ENCODE measurements around the gene SLC2A1.

Gene SLC2A1

GRCh38 chr1:42999308-42999707 lies 40.6 kb upstream of the SLC2A1 start:
- FAIRE-seq (no peak), DNase-seq (ENCODE audit: insufficient read length, low spot score) (no peak)
- no peak for TF ChIP-seq TAF1 (IDR thresholded peaks at IDR 0.05; ENCODE audit: low read depth, low read length)
- TF ChIP-seq PAX5 (IDR thresholded peaks at IDR 0.05; ENCODE audit: insufficient read depth, low read length, severe bottlenecking): no peak

- FAIRE-seq: no peak
- TF ChIP-seq SPI1 (IDR thresholded peaks at IDR 0.05; ENCODE audit: low read depth, low read length): no peak
- TF ChIP-seq TAF1 (IDR thresholded peaks at IDR 0.05; ENCODE audit: low read depth, low read length): no peak
- no peak for TF ChIP-seq POLR2A (IDR thresholded peaks at IDR 0.05; ENCODE audit: low read depth, low read length)
- TF ChIP-seq POLR2AphosphoS5 (IDR thresholded peaks at IDR 0.05; ENCODE audit: low read depth, low read length): no peak
- no peak for TF ChIP-seq POU2F2 (IDR thresholded peaks at IDR 0.05; ENCODE audit: low read depth, low read length)
- no peak for TF ChIP-seq PAX5 (IDR thresholded peaks at IDR 0.05; ENCODE audit: insufficient read depth, low read length, severe bottlenecking)
Measured at GRCh38 chr1:42998386-42998785, 39.7 kb upstream of the SLC2A1 start.

GRCh38 chr1:42996384-42996970 lies 37.8 kb upstream of the SLC2A1 start:
- no peak for FAIRE-seq
- TF ChIP-seq POLR2AphosphoS5 (IDR thresholded peaks at IDR 0.05; ENCODE audit: low read depth, low read length): no peak
- TF ChIP-seq PAX5 (IDR thresholded peaks at IDR 0.05; ENCODE audit: insufficient read depth, low read length, severe bottlenecking): no peak
- TF ChIP-seq TAF1 (IDR thresholded peaks at IDR 0.05; ENCODE audit: low read depth, low read length): no peak
- TF ChIP-seq SPI1 (IDR thresholded peaks at IDR 0.05; ENCODE audit: low read depth, low read length): no peak
- DNase-seq (ENCODE audit: insufficient read length, low spot score): no peak

More at GRCh38 chr1:42998386-42998785, 39.7 kb upstream of the SLC2A1 start:
- no peak for DNase-seq (ENCODE audit: insufficient read length, low spot score)

- no peak for DNase-seq (ENCODE audit: insufficient read length, low spot score)
- TF ChIP-seq PAX5 (IDR thresholded peaks at IDR 0.05; ENCODE audit: insufficient read depth, low read length, severe bottlenecking) (no peak), POLR2AphosphoS5 (IDR thresholded peaks at IDR 0.05; ENCODE audit: low read depth, low read length) (no peak), SPI1 (IDR thresholded peaks at IDR 0.05; ENCODE audit: low read depth, low read length) (no peak), TAF1 (IDR thresholded peaks at IDR 0.05; ENCODE audit: low read depth, low read length) (no peak), POLR2A (IDR thresholded peaks at IDR 0.05; ENCODE audit: low read depth, low read length) (no peak), POU2F2 (IDR thresholded peaks at IDR 0.05; ENCODE audit: low read depth, low read length) (no peak)
- FAIRE-seq: no peak
Measured at GRCh38 chr1:42993502-42994136, 35.0 kb upstream of the SLC2A1 start.

GRCh38 chr1:42992054-42992571 lies 33.4 kb upstream of the SLC2A1 start:
- no peak for FAIRE-seq

GRCh38 chr1:42990757-42991346 lies 32.2 kb upstream of the SLC2A1 start:
- FAIRE-seq (no peak), DNase-seq (ENCODE audit: insufficient read length, low spot score) (no peak)
- TF ChIP-seq POLR2A (IDR thresholded peaks at IDR 0.05; ENCODE audit: low read depth, low read length): no peak
- no peak for TF ChIP-seq SPI1 (IDR thresholded peaks at IDR 0.05; ENCODE audit: low read depth, low read length)
- TF ChIP-seq PAX5 (IDR thresholded peaks at IDR 0.05; ENCODE audit: insufficient read depth, low read length, severe bottlenecking): no peak
- TF ChIP-seq TAF1 (IDR thresholded peaks at IDR 0.05; ENCODE audit: low read depth, low read length): no peak
- TF ChIP-seq POU2F2 (IDR thresholded peaks at IDR 0.05; ENCODE audit: low read depth, low read length): no peak
- no peak for TF ChIP-seq POLR2AphosphoS5 (IDR thresholded peaks at IDR 0.05; ENCODE audit: low read depth, low read length)

More at GRCh38 chr1:42992054-42992571, 33.4 kb upstream of the SLC2A1 start:
- no peak for DNase-seq (ENCODE audit: insufficient read length, low spot score)
- TF ChIP-seq POLR2AphosphoS5 (IDR thresholded peaks at IDR 0.05; ENCODE audit: low read depth, low read length) (no peak), PAX5 (IDR thresholded peaks at IDR 0.05; ENCODE audit: insufficient read depth, low read length, severe bottlenecking) (no peak), POU2F2 (IDR thresholded peaks at IDR 0.05; ENCODE audit: low read depth, low read length) (no peak), POLR2A (IDR thresholded peaks at IDR 0.05; ENCODE audit: low read depth, low read length) (no peak), SPI1 (IDR thresholded peaks at IDR 0.05; ENCODE audit: low read depth, low read length) (no peak), TAF1 (IDR thresholded peaks at IDR 0.05; ENCODE audit: low read depth, low read length) (no peak)

GRCh38 chr1:42983693-42984092 lies 25.0 kb upstream of the SLC2A1 start:
- FAIRE-seq: no peak
- TF ChIP-seq TAF1 (IDR thresholded peaks at IDR 0.05; ENCODE audit: low read depth, low read length): no peak
- no peak for TF ChIP-seq SPI1 (IDR thresholded peaks at IDR 0.05; ENCODE audit: low read depth, low read length)
- no peak for TF ChIP-seq POLR2AphosphoS5 (IDR thresholded peaks at IDR 0.05; ENCODE audit: low read depth, low read length)
- TF ChIP-seq POLR2A (IDR thresholded peaks at IDR 0.05; ENCODE audit: low read depth, low read length): no peak
- no peak for TF ChIP-seq PAX5 (IDR thresholded peaks at IDR 0.05; ENCODE audit: insufficient read depth, low read length, severe bottlenecking)
- no peak for TF ChIP-seq POU2F2 (IDR thresholded peaks at IDR 0.05; ENCODE audit: low read depth, low read length)
- DNase-seq (ENCODE audit: insufficient read length, low spot score): no peak

GRCh38 chr1:42983253-42983652 lies 24.6 kb upstream of the SLC2A1 start:
- FAIRE-seq (no peak), DNase-seq (ENCODE audit: insufficient read length, low spot score) (no peak)
- TF ChIP-seq POU2F2 (IDR thresholded peaks at IDR 0.05; ENCODE audit: low read depth, low read length) (no peak), TAF1 (IDR thresholded peaks at IDR 0.05; ENCODE audit: low read depth, low read length) (no peak), SPI1 (IDR thresholded peaks at IDR 0.05; ENCODE audit: low read depth, low read length) (no peak), PAX5 (IDR thresholded peaks at IDR 0.05; ENCODE audit: insufficient read depth, low read length, severe bottlenecking) (no peak), POLR2A (IDR thresholded peaks at IDR 0.05; ENCODE audit: low read depth, low read length) (no peak), POLR2AphosphoS5 (IDR thresholded peaks at IDR 0.05; ENCODE audit: low read depth, low read length) (no peak)

- DNase-seq (ENCODE audit: insufficient read length, low spot score) (no peak), FAIRE-seq (no peak)
- TF ChIP-seq PAX5 (IDR thresholded peaks at IDR 0.05; ENCODE audit: insufficient read depth, low read length, severe bottlenecking): no peak
- no peak for TF ChIP-seq POLR2AphosphoS5 (IDR thresholded peaks at IDR 0.05; ENCODE audit: low read depth, low read length)
- no peak for TF ChIP-seq POLR2A (IDR thresholded peaks at IDR 0.05; ENCODE audit: low read depth, low read length)
- TF ChIP-seq TAF1 (IDR thresholded peaks at IDR 0.05; ENCODE audit: low read depth, low read length): no peak
- no peak for TF ChIP-seq SPI1 (IDR thresholded peaks at IDR 0.05; ENCODE audit: low read depth, low read length)
- no peak for TF ChIP-seq POU2F2 (IDR thresholded peaks at IDR 0.05; ENCODE audit: low read depth, low read length)
Measured at GRCh38 chr1:42982641-42983040, 24.0 kb upstream of the SLC2A1 start.

Measured in GM12891 (cell line).